ENCODE results near the gene APOC4.
"Not testable (repeated sequence)": the region's sequence is repeated elsewhere in the genome, so short reads cannot be mapped to it uniquely, and the experiment has no call there.

APOC4 gene

GRCh38 chr19:44908074-44908835 is 33.8 kb upstream of the APOC4 start:
- no peak for DNase-seq (ENCODE audit: low read depth)
- H3K4me3 ChIP-seq (ENCODE audit: low read length) = no peak overlapping the region
- TF ChIP-seq, protein P1, sequence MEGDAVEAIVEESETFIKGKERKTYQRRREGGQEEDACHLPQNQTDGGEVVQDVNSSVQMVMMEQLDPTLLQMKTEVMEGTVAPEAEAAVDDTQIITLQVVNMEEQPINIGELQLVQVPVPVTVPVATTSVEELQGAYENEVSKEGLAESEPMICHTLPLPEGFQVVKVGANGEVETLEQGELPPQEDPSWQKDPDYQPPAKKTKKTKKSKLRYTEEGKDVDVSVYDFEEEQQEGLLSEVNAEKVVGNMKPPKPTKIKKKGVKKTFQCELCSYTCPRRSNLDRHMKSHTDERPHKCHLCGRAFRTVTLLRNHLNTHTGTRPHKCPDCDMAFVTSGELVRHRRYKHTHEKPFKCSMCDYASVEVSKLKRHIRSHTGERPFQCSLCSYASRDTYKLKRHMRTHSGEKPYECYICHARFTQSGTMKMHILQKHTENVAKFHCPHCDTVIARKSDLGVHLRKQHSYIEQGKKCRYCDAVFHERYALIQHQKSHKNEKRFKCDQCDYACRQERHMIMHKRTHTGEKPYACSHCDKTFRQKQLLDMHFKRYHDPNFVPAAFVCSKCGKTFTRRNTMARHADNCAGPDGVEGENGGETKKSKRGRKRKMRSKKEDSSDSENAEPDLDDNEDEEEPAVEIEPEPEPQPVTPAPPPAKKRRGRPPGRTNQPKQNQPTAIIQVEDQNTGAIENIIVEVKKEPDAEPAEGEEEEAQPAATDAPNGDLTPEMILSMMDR (IDR thresholded peaks at IDR 0.05; ENCODE audit: insufficient read depth, low read depth, low read length, missing control alignments) = no peak

- TF ChIP-seq, protein P1 (IDR thresholded peaks at IDR 0.05; ENCODE audit: insufficient read depth, low read depth, low read length, missing control alignments) = no peak
- no peak for DNase-seq (ENCODE audit: low read depth)
- no peak overlapping the region for H3K4me3 ChIP-seq (ENCODE audit: low read length)
Measured at GRCh38 chr19:44908836-44909261, 33.2 kb upstream of the APOC4 start.

DNA sequence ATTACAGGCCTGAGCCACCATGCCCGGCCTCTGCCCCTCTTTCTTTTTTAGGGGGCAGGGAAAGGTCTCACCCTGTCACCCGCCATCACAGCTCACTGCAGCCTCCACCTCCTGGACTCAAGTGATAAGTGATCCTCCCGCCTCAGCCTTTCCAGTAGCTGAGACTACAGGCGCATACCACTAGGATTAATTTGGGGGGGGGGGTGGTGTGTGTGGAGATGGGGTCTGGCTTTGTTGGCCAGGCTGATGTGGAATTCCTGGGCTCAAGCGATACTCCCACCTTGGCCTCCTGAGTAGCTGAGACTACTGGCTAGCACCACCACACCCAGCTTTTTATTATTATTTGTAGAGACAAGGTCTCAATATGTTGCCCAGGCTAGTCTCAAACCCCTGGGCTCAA is 32.3 kb upstream of the APOC4 start:
- no peak for DNase-seq (ENCODE audit: low read depth)
- no peak overlapping the region for H3K4me3 ChIP-seq (ENCODE audit: low read length)
- TF ChIP-seq, protein P1 (IDR thresholded peaks at IDR 0.05; ENCODE audit: insufficient read depth, low read depth, low read length, missing control alignments) = no peak

DNA sequence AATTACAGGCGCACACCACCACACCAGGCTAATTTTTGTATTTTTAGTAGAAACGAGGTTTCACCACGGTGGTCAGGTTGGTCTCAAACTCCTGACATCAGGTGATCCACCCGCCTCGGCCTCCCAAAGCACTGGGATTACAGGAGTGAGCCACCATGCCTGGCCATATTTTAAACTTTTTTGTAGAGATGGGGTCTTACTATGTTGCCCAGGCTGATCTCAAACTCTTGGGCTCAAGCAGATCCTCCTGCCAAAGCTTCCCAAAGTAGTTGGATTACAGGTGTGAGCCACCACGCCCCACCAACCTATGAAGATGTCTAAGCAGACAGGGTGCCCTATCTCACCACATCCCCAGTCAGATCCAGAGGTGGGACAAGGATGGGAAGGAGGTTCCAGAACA is 30.1 kb upstream of the APOC4 start:
- DNase-seq (ENCODE audit: low read depth); H3K4me3 ChIP-seq (ENCODE audit: low read length): not testable (repeated sequence)

- DNase-seq (ENCODE audit: low read depth) = no peak
- TF ChIP-seq, protein P1 (IDR thresholded peaks at IDR 0.05; ENCODE audit: insufficient read depth, low read depth, low read length, missing control alignments) = no peak
- no peak overlapping the region for H3K4me3 ChIP-seq (ENCODE audit: low read length)
Measured at GRCh38 chr19:44912854-44913253, 29.2 kb upstream of the APOC4 start.

GRCh38 chr19:44913512-44914432 is 28.3 kb upstream of the APOC4 start:
- peak overlapping the region; percentile 63 for H3K4me3 ChIP-seq (ENCODE audit: low read length)
- not testable (repeated sequence) for DNase-seq (ENCODE audit: low read depth)

GRCh38 chr19:44914433-44915206 is 27.4 kb upstream of the APOC4 start, which contains the start of gene APOC1:
TSS of gene APOC1 (plus strand) at chr19:44914608. CDS start at chr19:44914892, 284 bp downstream.
- peak within 1 kb of the TSS; percentile 63 for H3K4me3 ChIP-seq (ENCODE audit: low read length)
- DNase-seq (ENCODE audit: low read depth) = peak; percentile 83

DNA sequence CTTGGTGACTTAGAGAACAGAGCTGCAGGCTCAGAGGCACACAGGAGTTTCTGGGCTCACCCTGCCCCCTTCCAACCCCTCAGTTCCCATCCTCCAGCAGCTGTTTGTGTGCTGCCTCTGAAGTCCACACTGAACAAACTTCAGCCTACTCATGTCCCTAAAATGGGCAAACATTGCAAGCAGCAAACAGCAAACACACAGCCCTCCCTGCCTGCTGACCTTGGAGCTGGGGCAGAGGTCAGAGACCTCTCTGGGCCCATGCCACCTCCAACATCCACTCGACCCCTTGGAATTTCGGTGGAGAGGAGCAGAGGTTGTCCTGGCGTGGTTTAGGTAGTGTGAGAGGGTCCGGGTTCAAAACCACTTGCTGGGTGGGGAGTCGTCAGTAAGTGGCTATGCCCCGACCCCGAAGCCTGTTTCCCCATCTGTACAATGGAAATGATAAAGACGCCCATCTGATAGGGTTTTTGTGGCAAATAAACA is 17.8 kb upstream of the APOC4 start:
- TF ChIP-seq, protein P1 (IDR thresholded peaks at IDR 0.05; ENCODE audit: insufficient read depth, low read depth, low read length, missing control alignments) = no peak
- H3K4me3 ChIP-seq (ENCODE audit: low read length) = no peak overlapping the region
- DNase-seq (ENCODE audit: low read depth) = no peak

All from epithelial cell of esophagus (primary cell).